ENCODE results near the gene FHIT.
"Not testable (repeated sequence)": the region's sequence is repeated elsewhere in the genome, so short reads cannot be mapped to it uniquely, and the experiment has no call there.

The FHIT gene

GRCh38 chr3:61057464-61057863, 193.8 kb downstream of the FHIT start:
- no peak for DNase-seq (ENCODE audit: low read depth)

DNA sequence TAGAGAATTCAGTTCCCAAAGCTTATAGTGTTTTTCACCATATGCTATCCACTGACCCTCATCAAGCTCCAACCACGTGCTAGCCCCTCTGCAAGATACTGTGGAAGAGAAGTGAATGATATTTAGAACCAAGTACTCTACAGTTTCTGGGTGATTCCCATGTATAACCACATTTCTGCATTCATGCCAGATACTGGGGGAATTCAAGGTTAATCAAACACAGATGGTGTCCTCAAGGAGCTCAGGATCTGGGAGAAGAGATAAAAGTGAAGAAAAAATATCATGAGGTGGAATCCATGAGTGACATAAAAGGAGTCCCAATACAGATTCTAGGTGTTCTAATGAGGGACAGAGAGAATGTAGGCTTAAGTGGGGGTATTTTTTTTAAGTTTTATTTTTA, 195.8 kb downstream of the FHIT start:
- no peak for DNase-seq (ENCODE audit: low read depth)

DNA sequence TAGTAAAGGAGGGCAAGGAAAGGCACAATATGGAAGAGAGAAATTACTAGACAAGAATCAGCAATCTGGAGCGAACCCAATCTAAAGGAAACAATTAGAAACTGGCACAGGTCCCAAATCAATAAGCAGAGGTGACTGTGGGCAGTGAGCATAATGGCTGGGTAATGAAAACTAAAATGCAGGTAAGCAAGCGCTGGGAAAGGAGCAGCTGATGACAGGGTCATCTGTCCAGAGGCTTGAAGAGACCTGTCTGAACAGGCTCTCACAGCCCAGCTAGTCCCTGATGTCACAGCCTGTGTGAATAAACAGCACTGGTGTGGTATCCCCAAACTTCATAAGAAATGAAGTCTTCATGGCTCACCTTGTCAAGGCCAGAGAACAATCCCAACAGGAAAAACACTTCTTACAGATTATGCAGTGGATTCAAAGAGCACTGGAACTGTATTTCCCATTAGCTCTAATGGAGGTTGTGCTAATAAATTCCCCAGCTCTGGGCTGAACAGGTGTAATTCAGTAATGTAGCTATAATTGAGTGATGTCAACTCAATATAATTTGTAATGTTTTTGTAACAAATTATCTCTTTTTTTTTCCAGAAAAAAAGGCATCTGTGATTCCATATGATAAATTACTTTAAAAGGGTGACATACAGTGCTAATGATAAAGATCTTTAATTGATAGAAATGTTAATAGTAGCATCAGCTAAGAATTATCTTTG, 197.3 kb downstream of the FHIT start:
- no peak for DNase-seq (ENCODE audit: low read depth)

- DNase-seq (ENCODE audit: low read depth), result no peak
Observed at GRCh38 chr3:61052851-61053250, 198.4 kb downstream of the FHIT start.

DNA sequence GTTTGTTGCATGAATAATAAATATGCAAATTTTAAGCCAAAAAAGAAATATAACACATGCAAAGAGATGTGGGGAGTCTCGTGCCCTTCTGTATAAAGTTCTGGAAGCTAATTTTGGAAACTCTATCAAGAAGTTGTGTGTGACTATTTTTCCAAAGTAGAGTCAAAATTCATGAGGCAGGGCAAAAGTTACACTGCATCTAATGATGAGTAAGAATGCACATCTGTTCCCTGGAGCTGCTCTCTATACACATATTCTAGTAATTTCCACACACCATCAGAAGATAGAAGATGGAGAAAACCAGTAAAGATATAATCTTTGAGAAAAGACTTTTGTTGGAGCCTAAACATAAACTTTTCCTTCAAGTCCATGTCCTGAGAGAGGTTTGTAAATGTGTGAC, 199.6 kb downstream of the FHIT start:
- no peak for DNase-seq (ENCODE audit: low read depth)

DNA sequence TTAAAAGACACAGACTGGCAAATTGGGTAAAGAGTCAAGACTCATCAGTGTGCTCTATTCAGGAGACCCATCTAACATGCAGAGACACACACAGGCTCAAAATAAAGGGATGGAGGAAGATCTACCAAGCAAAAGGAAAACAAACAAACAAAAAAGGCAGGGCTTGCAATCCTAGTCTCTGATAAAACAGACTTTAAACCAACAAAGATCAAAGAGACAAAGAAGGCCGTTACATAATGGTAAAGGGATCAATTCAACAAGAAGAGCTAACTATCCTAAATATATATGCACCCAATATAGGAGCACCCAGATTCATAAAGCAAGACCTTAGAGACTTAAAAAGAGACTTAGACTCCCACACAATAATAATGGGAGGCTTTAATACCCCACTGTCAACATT, 206.1 kb downstream of the FHIT start:
- DNase-seq (ENCODE audit: low read depth), result not testable (repeated sequence)

DNA sequence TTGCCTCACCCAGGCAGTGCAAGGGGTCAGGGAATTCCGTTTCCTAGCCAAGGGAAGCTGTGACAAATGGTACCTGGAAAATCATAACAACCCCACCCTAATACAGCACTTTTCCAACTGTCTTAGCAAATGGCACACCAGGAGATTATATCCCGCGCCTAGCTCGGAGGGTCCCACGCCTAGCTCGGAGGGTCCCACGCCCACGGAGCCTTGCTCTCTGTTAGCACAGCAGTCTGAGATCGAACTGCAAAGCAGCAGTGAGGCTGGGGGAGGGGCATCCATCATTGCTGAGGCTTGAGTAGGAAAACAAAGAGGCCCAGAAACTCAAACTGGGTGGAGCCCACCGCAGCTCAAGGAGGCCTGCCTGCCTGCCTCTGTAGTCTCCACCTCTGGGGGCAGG, 208.1 kb downstream of the FHIT start:
- no peak for DNase-seq (ENCODE audit: low read depth)

- no peak for DNase-seq (ENCODE audit: low read depth)
Observed at GRCh38 chr3:61040618-61041017, 210.6 kb downstream of the FHIT start.

- DNase-seq (ENCODE audit: low read depth), result no peak
Observed at GRCh38 chr3:61035573-61035972, 215.7 kb downstream of the FHIT start.

DNA sequence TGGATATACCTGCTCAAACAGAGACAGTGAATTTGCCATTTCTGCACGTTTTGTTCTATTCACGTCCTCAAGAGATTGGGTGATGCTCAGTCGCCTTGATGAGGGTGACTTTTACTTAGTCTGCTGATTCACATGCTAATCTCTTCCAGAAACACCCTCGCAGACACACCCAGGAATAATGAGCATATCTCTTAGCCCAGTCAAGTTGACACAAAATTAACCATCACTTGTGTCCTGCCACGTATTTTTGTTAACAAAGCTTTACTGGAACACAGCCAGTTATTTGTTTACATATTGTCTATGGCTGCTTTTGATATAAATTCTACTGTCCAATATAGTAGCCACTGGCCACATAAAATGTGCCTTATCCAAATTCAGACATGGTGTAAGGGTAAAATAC, 218.3 kb downstream of the FHIT start:
- no peak for DNase-seq (ENCODE audit: low read depth)

DNA sequence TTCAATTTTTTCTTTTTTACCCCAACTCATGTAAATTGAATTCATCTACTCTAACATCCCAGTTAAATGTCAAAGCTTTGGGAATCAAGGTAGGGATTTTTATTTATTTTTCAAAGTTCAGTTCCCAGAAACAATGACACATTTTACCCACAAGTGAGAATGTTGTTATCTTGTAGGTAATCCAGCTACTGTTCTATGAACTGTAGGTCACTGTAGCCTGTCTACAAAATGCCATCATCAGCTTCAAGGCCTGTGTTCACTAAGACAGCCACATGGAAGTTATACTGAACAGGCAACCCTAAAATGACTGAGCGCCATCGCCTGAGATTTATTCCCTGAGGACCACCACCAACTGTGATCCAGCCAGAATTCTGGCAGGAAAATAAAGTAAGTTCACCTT, 219.7 kb downstream of the FHIT start:
- no peak for DNase-seq (ENCODE audit: low read depth)

DNA sequence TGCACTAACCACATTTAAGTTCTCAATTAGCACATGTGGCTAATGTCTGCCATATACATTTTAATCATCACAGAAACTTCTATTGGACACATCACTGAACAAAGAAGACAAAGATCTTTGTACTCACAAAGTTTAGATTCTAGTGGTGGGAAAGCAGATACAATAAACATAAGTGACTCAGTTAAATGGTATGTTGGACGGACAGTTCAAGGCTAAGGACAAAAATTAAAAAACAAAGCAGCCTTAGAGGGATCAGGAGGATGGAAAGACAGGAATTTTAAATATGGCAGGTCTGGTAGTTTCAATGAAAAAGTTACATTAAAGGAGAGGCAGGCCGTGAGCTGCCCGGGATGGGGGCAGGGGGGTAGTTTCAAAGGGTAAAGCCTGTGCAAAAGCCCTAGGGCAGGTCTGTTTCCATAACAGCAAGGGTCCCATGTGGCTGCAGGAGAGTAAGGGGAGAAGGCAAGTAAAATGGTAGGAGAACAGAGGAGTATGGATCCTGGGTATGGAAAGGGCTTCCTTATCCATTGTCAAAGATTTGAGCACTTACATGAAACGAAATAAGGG, 220.7 kb downstream of the FHIT start:
- peak; percentile 0 for DNase-seq (ENCODE audit: low read depth)

GRCh38 chr3:61029194-61029593, 222.1 kb downstream of the FHIT start:
- no peak for DNase-seq (ENCODE audit: low read depth)

DNA sequence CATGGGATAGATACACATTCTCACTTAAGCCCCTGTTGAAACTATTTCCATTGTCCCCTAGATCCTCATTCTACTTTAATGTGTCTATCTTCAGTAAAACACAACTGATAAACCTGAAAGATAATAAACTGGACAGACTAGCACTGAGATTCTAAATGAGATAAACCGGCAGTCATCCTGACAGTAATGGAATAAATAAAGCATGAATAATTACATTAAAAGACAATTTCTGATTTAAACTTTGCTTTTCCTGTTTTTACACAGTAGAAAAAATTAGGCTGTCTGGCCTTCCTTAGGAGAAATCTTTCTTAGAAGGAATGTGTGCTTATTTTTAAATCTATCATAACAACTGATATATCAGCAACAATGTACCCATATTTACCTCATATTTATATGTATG, 232.4 kb downstream of the FHIT start:
- DNase-seq (ENCODE audit: low read depth), result no peak

DNA sequence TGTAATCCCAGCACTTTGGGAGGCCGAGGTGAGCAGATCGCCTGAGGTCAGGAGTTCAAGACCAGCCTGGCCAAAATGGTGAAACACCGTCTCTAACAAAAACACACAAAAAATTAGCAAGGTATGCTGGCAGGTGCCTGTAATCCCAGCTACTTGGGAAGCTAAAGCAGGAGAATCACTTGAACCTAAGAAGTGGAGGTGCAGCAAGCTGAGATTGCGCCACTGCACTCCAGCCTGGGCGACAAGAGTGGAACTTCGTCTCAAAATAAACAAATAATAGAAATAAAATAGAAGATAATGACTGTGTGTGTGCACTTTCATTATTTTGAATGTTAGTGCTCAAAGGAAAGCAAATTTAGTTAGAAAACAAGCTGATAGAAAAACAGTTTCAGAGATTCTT, 234.2 kb downstream of the FHIT start:
- not testable (repeated sequence) for DNase-seq (ENCODE audit: low read depth)

DNA sequence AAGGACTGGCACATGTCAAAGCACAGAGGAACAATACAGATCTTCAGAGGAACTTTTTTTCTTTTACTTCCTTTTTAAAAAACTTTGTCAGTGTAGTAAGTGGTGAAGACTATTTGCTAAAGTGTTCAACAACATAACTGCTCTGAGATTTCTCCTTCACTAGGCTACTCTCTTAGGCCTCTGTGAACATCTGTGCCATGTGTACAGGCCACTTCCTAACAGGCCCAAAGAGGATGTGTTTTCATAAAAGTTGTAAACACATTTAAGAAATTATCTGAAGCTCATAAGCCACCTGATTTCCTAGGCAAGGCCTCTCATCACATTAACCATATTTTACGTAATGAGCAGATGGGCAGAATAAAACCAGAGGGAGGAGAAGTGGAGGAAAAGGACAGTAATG, 235.4 kb downstream of the FHIT start:
- DNase-seq (ENCODE audit: low read depth), result no peak

DNA sequence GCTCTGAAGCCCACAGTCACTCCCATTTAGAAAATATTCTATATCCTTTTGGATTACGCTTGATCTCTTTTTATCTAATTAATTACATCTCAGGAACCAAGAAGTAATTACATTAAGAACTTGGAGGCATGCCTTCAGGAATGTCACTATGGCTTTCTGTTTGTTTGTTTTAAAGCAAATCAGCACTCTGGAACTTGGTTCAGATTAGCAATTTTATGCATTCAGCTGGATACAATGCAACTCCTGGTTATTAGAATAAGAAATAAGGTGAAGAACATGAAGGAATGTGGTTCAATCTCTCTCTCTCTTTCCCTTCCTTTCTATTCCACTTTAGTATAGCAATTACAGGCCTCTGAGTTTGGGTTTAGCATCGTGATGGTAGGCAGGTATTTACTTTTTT, 235.8 kb downstream of the FHIT start:
- no peak for DNase-seq (ENCODE audit: low read depth)

DNA sequence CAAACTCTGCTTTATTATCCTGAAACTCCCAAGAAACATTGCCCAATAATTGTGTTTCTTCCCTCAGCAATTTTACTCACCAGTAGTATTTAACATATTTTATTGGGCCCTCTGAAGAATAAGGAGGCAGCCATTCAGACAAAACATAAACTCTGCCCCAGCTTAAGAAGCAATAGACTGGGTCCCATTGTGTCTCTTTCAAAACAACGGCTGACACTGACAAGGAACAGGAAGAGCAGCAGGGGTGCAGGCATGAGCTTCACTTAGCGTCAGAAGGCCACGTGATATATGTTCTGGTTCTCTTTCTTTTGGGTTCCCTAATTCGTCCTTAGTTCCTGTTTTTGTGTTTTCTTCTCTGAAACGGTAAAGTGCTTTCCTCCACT, 242.3 kb downstream of the FHIT start:
- DNase-seq (ENCODE audit: low read depth), result no peak

GRCh38 chr3:61008153-61008997, 242.9 kb downstream of the FHIT start:
- DNase-seq (ENCODE audit: low read depth), result no peak

- DNase-seq (ENCODE audit: low read depth), result no peak
Observed at GRCh38 chr3:61005591-61005990, 245.7 kb downstream of the FHIT start.

GRCh38 chr3:60998858-60999257, 252.4 kb downstream of the FHIT start:
- DNase-seq (ENCODE audit: low read depth), result no peak

DNA sequence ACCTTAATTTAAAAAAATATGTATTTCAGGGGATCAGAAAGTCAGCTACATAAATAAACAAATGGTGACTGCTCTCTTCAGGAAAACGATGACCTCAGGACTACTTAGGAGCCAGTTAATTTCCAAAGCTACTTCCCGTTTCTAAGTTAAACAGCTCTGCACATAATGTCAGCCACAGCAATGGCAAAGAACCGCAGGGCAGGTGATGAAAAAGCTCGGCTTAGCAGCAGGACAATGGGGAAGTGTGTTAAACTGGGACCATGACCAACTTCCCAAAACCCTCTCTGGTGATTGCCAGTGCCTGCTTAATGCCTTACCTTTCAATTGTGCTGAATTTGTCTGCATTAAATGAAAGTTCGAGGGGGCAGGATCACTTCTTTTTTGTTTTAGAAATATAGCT, 258.9 kb downstream of the FHIT start:
- no peak for DNase-seq (ENCODE audit: low read depth)

GRCh38 chr3:60990442-60990730, 260.9 kb downstream of the FHIT start:
- no peak for DNase-seq (ENCODE audit: low read depth)

Measured in ELR (cell line).